HepG2 (cell line): ENCODE measurements around the gene SAC3D1. TPM values are rescaled to one million over a fixed set of nuclear protein-coding genes. Genes with fewer than 3 reads are reported as not detected.

ENCODE experiments used
- AKAP8 ChIP-seq: sonication (generic); formaldehyde crosslinking; IDR thresholded peaks from 2 replicates; pipeline ENCODE4 v1.5.1; 2020; ENCODE audit warnings: mild to moderate bottlenecking, missing genetic modification reagents
- FOXK2 ChIP-seq: fragments of 450-650 bp; IDR thresholded peaks from 2 replicates; pipeline ENCODE4 v1.6.1; 2016
- KDM1A ChIP-seq: IDR thresholded peaks from 2 replicates; pipeline ENCODE4 v1.6.1; 2016; ENCODE audit warnings: missing compliant biosample characterization
- MYC ChIP-seq: sonication (generic); formaldehyde crosslinking; IDR thresholded peaks from 2 replicates; pipeline ENCODE4 v1.9.0; 2021; ENCODE audit warnings: missing genetic modification reagents, borderline replicate concordance
- NR3C1 ChIP-seq: sonication (generic); formaldehyde crosslinking; IDR thresholded peaks from 2 replicates; pipeline ENCODE4 v1.4.0; 2020; ENCODE audit warnings: missing genetic modification reagents
- ZHX2 ChIP-seq, 2 experiments: sonication (generic) in 1 of 2; formaldehyde crosslinking in 1 of 2; IDR thresholded peaks; 2 replicates each; pipeline versions ENCODE4 v1.6.1 to v1.9.0; 2014 to 2022; ENCODE audit warnings: antibody characterized with exemption in 1 of 2, borderline replicate concordance in 1 of 2, inconsistent platforms in 1 of 2, low read depth in 1 of 2, missing genetic modification reagents in 1 of 2
- ZNF121 ChIP-seq: sonication (generic); formaldehyde crosslinking; IDR thresholded peaks from 2 replicates; pipeline ENCODE4 v1.5.0; 2020; ENCODE audit warnings: mild to moderate bottlenecking, missing genetic modification reagents
- ZNF770 ChIP-seq: sonication (generic); formaldehyde crosslinking; IDR thresholded peaks from 2 replicates; pipeline ENCODE4 v1.5.0; 2020; ENCODE audit warnings: mild to moderate bottlenecking, missing genetic modification reagents
- ZXDC ChIP-seq: sonication (generic); formaldehyde crosslinking; IDR thresholded peaks from 2 replicates; pipeline ENCODE4 v1.5.0; 2020; ENCODE audit warnings: mild to moderate bottlenecking, missing genetic modification reagents
- polyA plus RNA-seq, 8 experiments: library from polyadenylated mRNA; depleted of rRNA in 3 of 8; stranded (reverse) in 7 of 8; unstranded in 1 of 8; fragments of >200 nt; fragmentation: Illumina TruSeq in 4 of 8; extraction: Trizol in 4 of 8; gene quantifications; 2 replicates each; pipeline versions ENCODE4 v1.2.1 to v1.2.3, GENCODE V29; 2011 to 2016; ENCODE audit warnings: low read depth in 4 of 8, missing spikeins in 1 of 8, mixed read lengths in 1 of 8; ENCODE audit not compliant: insufficient read depth in 1 of 8
- total RNA-seq, 5 experiments: library from RNA; depleted of rRNA; stranded (reverse); fragments of >200 nt; fragmentation: Illumina TruSeq; extraction: Trizol; gene quantifications; 2 replicates each; pipeline ENCODE4 v1.2.3, GENCODE V29; 2016; ENCODE audit warnings: low read depth in 1 of 5
- TF ChIP-seq, protein P1 (sequence below): sonication (generic); formaldehyde crosslinking; IDR thresholded peaks from 2 replicates; pipeline ENCODE4 v1.5.1; 2020; ENCODE audit warnings: mild to moderate bottlenecking, missing genetic modification reagents, borderline replicate concordance
- TF ChIP-seq, protein P2 (sequence below): sonication (generic); formaldehyde crosslinking; IDR thresholded peaks from 2 replicates; pipeline ENCODE4 v1.4.0; 2020; ENCODE audit warnings: mild to moderate bottlenecking, low read depth, missing genetic modification reagents

Gene SAC3D1
- total and polyA plus RNA-seq, 2 of the 13 experiments (the other 11 are each of a cell fraction or from before 2014, with no cell fraction given), result 7.4 to 36.3 TPM

DNA sequence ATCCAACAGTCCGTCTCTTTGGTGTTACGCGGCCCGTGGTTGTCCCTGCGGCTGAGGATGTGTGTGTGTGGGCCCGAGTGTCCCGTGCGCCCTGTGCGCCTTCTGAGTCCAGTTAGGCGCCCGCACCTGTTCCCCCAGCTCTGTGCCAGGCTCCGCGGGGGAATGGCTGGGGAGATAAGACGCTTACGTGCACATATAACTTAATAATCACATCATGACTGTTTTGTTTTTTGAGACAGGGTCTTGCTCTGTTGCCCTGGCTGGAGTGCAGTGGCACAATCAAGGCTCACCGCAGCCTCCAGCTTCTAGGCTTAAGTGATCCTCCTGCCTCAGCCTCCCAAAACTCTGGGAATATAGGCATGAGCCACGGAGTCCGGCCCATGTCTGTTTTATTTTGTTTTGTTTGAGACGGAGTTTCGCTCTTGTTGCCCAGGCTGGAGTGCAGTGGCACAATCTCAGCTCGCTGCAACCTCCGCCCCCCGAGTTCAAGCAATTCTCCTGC, 26.2 kb upstream of the SAC3D1 start (continued):
- peak; percentile 98 for TF ChIP-seq ZNF770
- 0 out of 2 replicates have a peak, but pooled peaks have one; percentile 14 for TF ChIP-seq AKAP8 (CRISPR knock-in tag)
- 0 out of 2 replicates have a peak, but pooled peaks have one; percentile 63 for TF ChIP-seq KDM1A (CRISPR knock-in tag)
- TF ChIP-seq ZNF121 (CRISPR knock-in tag), result peak; percentile 98
- TF ChIP-seq MYC (CRISPR knock-in tag), result no peak
- TF ChIP-seq, protein P1, sequence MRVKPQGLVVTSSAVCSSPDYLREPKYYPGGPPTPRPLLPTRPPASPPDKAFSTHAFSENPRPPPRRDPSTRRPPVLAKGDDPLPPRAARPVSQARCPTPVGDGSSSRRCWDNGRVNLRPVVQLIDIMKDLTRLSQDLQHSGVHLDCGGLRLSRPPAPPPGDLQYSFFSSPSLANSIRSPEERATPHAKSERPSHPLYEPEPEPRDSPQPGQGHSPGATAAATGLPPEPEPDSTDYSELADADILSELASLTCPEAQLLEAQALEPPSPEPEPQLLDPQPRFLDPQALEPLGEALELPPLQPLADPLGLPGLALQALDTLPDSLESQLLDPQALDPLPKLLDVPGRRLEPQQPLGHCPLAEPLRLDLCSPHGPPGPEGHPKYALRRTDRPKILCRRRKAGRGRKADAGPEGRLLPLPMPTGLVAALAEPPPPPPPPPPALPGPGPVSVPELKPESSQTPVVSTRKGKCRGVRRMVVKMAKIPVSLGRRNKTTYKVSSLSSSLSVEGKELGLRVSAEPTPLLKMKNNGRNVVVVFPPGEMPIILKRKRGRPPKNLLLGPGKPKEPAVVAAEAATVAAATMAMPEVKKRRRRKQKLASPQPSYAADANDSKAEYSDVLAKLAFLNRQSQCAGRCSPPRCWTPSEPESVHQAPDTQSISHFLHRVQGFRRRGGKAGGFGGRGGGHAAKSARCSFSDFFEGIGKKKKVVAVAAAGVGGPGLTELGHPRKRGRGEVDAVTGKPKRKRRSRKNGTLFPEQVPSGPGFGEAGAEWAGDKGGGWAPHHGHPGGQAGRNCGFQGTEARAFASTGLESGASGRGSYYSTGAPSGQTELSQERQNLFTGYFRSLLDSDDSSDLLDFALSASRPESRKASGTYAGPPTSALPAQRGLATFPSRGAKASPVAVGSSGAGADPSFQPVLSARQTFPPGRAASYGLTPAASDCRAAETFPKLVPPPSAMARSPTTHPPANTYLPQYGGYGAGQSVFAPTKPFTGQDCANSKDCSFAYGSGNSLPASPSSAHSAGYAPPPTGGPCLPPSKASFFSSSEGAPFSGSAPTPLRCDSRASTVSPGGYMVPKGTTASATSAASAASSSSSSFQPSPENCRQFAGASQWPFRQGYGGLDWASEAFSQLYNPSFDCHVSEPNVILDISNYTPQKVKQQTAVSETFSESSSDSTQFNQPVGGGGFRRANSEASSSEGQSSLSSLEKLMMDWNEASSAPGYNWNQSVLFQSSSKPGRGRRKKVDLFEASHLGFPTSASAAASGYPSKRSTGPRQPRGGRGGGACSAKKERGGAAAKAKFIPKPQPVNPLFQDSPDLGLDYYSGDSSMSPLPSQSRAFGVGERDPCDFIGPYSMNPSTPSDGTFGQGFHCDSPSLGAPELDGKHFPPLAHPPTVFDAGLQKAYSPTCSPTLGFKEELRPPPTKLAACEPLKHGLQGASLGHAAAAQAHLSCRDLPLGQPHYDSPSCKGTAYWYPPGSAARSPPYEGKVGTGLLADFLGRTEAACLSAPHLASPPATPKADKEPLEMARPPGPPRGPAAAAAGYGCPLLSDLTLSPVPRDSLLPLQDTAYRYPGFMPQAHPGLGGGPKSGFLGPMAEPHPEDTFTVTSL (CRISPR knock-in tag), result no peak
- TF ChIP-seq, protein P2, sequence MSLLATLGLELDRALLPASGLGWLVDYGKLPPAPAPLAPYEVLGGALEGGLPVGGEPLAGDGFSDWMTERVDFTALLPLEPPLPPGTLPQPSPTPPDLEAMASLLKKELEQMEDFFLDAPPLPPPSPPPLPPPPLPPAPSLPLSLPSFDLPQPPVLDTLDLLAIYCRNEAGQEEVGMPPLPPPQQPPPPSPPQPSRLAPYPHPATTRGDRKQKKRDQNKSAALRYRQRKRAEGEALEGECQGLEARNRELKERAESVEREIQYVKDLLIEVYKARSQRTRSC (CRISPR knock-in tag), result no peak
- no peak; the same call in 1 of the 2 replicates for TF ChIP-seq ZXDC (CRISPR knock-in tag)
- TF ChIP-seq ZHX2 (IDR thresholded peaks at IDR 0.05; ENCODE audit: low read depth), result no peak
- TF ChIP-seq ZHX2 (CRISPR knock-in tag; IDR thresholded peaks at IDR 0.05; ENCODE audit: borderline replicate concordance), result no peak
- TF ChIP-seq FOXK2, result no peak
- TF ChIP-seq NR3C1, result no peak
